GM12875 (cell line): ENCODE results near the gene SOX6.
"Not testable (repeated sequence)": the region's sequence is repeated elsewhere in the genome, so short reads cannot be mapped to it uniquely, and the experiment has no call there.

Source experiments
- H3K4me3 ChIP-seq: one replicate; pipeline ENCODE4 v1.5.1; 2011; ENCODE audit warnings: low read depth, low read length, control low read depth
- TF ChIP-seq, protein P1 (sequence below): IDR thresholded peaks from 2 replicates; pipeline ENCODE4 v1.5.1; 2011; ENCODE audit warnings: low read depth, mild to moderate bottlenecking, control low read depth, inconsistent platforms, low read length, moderate library complexity, borderline replicate concordance; ENCODE audit not compliant: insufficient read depth

SOX6 gene

DNA sequence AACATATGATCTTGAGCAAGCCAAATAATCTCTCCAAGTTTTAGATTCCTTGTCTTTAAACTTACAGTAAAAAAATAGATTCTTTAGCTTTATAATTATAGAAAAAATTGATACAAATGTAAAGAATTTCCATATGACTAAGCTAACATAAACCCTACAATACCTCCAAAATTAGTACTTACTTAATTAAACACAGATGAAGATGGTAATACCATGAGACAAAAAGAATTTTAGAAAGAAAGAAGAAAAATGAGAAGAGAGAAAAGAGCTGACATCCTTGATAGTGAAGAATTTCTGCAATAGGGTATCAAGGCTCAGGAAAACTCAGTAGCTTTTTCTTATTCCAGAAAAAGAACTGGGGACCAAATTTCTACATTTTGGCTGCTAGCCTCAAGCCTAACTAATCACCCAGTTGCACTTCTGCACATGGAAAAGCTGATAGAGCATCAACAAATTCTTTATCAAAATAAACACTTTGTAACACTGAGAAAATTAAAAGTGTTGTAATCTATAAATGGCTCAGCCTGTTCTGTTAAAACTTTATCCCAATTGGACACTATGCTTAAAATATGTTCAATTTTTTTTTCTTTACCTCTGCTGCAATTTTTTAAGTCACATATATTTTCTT lies 24.7 kb upstream of the SOX6 start:
- no peak overlapping the region for H3K4me3 ChIP-seq
- TF ChIP-seq, protein P1, sequence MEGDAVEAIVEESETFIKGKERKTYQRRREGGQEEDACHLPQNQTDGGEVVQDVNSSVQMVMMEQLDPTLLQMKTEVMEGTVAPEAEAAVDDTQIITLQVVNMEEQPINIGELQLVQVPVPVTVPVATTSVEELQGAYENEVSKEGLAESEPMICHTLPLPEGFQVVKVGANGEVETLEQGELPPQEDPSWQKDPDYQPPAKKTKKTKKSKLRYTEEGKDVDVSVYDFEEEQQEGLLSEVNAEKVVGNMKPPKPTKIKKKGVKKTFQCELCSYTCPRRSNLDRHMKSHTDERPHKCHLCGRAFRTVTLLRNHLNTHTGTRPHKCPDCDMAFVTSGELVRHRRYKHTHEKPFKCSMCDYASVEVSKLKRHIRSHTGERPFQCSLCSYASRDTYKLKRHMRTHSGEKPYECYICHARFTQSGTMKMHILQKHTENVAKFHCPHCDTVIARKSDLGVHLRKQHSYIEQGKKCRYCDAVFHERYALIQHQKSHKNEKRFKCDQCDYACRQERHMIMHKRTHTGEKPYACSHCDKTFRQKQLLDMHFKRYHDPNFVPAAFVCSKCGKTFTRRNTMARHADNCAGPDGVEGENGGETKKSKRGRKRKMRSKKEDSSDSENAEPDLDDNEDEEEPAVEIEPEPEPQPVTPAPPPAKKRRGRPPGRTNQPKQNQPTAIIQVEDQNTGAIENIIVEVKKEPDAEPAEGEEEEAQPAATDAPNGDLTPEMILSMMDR = no peak

DNA sequence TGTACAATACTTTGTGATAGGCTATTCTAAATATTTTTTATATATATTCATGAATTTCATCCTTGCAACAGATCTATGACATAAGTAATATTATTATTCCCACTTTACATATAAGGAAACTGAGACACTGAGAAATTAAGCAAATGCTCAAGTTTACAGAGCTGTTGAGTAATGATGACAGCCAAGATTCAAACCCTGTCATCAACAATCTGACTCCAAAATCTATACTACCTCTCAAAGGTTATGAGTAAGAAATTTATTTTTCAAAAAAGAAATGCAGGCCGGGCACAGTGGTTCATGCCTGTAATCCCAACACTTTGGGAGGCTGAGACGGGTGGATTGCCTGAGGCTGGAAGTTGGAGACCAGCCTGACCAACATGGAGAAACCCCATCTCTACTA lies 22.6 kb upstream of the SOX6 start:
- H3K4me3 ChIP-seq = no peak overlapping the region
- TF ChIP-seq, protein P1 = no peak

DNA sequence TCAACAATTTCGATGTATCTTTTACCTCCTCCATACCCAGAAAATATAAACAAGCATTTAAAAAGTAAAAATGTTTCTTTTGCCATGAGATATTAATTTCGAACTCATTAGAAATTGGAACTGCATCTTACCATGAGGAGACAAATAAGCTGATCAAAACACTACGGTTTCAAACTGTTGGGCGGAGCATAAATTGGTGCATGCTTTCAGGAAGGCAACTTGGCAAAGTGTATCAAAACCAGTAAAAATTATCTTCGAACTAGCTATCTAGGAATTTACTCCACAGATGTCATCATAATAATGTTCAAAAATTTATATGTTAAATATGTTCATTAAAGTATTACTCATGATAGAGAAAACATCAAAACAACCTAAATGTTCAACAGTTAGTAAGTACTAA lies 21.4 kb upstream of the SOX6 start:
- no peak overlapping the region for H3K4me3 ChIP-seq
- TF ChIP-seq, protein P1 = no peak

DNA sequence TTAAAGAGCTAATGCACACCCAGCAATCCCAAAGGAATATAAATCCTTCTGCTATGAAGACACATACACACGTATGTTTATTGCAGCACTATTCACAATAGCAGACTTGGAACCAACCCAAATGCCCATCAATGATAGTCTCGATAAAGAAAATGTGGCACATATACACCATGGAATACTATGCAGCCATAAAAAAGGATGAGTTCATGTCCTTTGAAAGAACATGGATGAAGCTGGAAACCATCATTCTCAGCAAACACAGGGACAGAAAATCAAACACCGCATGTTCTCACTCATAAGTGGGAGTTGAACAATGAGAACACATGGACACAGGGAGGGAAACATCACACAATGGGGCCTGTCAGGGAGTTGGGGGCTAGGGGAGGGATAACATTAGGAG lies 19.3 kb upstream of the SOX6 start:
- H3K4me3 ChIP-seq = not testable (repeated sequence)

DNA sequence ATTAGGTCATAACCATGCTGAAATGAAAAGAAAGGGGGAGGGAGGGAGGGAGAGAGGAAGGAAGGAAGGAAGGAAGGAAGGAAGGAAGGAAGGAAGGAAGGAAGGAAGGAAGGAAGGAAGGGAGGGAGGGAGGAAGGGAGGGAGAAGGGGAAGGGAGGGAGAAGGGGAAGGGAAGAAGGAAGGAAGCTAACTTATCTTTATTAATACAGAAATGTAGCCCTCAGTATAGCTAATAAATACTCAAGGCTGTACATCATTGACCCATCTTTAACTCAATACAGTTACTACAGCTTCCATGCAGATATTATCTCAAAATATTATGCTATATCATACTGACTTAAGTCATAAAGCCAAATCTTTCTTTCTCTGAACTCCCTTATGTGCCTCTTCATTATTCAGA lies 17.4 kb upstream of the SOX6 start:
- TF ChIP-seq, protein P1 = no peak
- no peak overlapping the region for H3K4me3 ChIP-seq

DNA sequence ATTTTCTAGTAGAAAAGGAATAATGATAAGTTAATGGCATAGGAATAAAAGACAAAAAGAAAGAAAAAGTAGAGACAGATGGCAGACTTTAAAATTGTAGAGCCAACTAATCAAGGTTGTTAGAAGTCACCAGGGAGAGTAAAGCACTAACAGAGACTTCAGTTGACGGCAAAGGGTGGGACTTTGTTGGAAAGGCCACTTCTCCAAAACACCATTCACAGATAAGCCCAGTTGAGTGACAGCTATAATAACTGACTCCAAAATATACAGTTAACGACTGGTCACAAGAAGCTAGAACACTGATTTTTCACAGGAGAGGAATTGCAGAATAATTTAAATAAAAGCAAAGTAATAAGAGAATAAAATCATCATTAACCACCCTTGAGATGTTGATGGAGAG lies 16.0 kb upstream of the SOX6 start:
- no peak overlapping the region for H3K4me3 ChIP-seq
- TF ChIP-seq, protein P1 = no peak

DNA sequence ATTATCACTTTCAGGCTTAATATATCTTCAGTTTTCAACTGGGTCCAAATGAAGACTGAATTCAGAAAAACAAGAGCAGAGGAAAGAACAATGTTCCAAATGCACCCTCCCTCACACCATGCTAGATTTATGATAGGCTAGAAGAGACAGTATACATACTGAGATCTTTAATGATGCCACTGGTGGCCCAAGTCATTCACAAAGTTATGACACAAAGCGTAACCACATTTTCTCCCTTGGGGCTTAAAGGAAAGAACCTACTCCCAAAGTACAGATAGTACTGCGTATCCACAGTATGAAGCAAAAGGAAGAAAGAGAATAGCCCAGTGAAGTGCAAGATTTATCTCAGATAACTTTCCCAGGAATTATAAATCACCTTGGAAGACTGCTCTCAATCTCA lies 10.9 kb upstream of the SOX6 start:
- H3K4me3 ChIP-seq = no peak overlapping the region
- TF ChIP-seq, protein P1 = no peak
